Mucosa of stomach (tissue), 1 donor: Measurements from ENCODE around the gene SAA4.
"Not testable (repeated sequence)": the region's sequence is repeated elsewhere in the genome, so short reads cannot be mapped to it uniquely, and the experiment has no call there.

ENCODE experiments used
- H3K27me3 ChIP-seq: one replicate; pipeline ENCODE4 v1.7.0; 2013; ENCODE audit warnings: mild to moderate bottlenecking, low read length; ENCODE audit not compliant: control insufficient read depth, insufficient read depth
- H3K36me3 ChIP-seq: one replicate; pipeline ENCODE4 v1.7.0; 2013; ENCODE audit warnings: low read length; ENCODE audit not compliant: control insufficient read depth, insufficient read depth
- H3K4me1 ChIP-seq: one replicate; pipeline ENCODE4 v1.7.0; 2013; ENCODE audit warnings: mild to moderate bottlenecking, low read length; ENCODE audit not compliant: control insufficient read depth, insufficient read depth
- H3K4me3 ChIP-seq: one replicate; pipeline ENCODE4 v1.7.0; 2013; ENCODE audit warnings: low read length
- H3K9ac ChIP-seq: one replicate; pipeline ENCODE4 v1.7.0; 2013; ENCODE audit warnings: mild to moderate bottlenecking, low read length, moderate library complexity
- H3K9me3 ChIP-seq: one replicate; pipeline ENCODE4 v1.7.0; 2013; ENCODE audit warnings: mild to moderate bottlenecking, low read length, moderate library complexity; ENCODE audit not compliant: control insufficient read depth
- donor health status: Pancreatic carcinoma.

SAA4 gene

GRCh38 chr11:18204220-18204619 lies 32.4 kb downstream of the SAA4 start:
- H3K9ac ChIP-seq = no peak overlapping the region
- H3K27me3 ChIP-seq = peaks cover 20% of the 10 kb centered on the region
- no peak overlapping the region for H3K4me3 ChIP-seq
- H3K9me3 ChIP-seq = no peaks in the 10 kb centered on the region
- no peaks in the 10 kb centered on the region for H3K4me1 ChIP-seq
- no peaks in the 10 kb centered on the region for H3K36me3 ChIP-seq

GRCh38 chr11:18203723-18204122 lies 32.9 kb downstream of the SAA4 start:
- H3K36me3 ChIP-seq = no peaks in the 10 kb centered on the region
- no peaks in the 10 kb centered on the region for H3K9me3 ChIP-seq
- H3K27me3 ChIP-seq = peaks cover 15% of the 10 kb centered on the region
- H3K4me3 ChIP-seq = no peak overlapping the region
- H3K4me1 ChIP-seq = no peaks in the 10 kb centered on the region
- H3K9ac ChIP-seq = no peak overlapping the region

- not testable (repeated sequence) for H3K36me3 ChIP-seq, H3K27me3 ChIP-seq, H3K9me3 ChIP-seq, H3K4me1 ChIP-seq, H3K9ac ChIP-seq, H3K4me3 ChIP-seq
These were observed 38.9 kb downstream of the SAA4 start for GRCh38 chr11:18197738-18198137.

GRCh38 chr11:18196532-18196931 lies 40.1 kb downstream of the SAA4 start:
- Histone ChIP-seq H3K4me3 (no peak overlapping the region), H3K4me1 (no peaks in the 10 kb centered on the region), H3K9ac (no peak overlapping the region), H3K36me3 (no peaks in the 10 kb centered on the region), H3K9me3 (no peaks in the 10 kb centered on the region), H3K27me3 (no peaks in the 10 kb centered on the region)

DNA sequence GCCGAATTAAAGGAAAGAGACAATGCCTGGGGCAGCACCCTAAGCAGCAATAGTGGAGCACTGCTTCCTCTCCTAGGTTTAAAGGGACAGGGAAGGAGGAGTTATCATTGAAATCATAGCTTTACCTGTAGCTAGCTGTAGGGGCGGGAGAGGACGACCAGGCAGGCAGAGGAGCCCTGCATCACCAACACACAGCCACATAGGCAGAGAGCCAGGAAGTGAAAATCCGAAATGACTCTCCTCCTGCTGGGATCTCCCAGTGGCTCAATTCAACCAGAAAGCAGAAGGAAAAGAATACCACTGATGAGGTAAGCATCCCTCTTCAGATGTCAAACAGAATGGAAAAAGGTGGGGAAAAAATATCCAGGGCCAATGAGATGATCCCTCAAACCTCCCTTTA lies 43.6 kb downstream of the SAA4 start:
- no peaks in the 10 kb centered on the region for H3K36me3 ChIP-seq
- H3K9me3 ChIP-seq = no peaks in the 10 kb centered on the region
- no peak overlapping the region for H3K4me3 ChIP-seq
- H3K27me3 ChIP-seq = no peaks in the 10 kb centered on the region
- no peak overlapping the region for H3K9ac ChIP-seq
- no peaks in the 10 kb centered on the region for H3K4me1 ChIP-seq

DNA sequence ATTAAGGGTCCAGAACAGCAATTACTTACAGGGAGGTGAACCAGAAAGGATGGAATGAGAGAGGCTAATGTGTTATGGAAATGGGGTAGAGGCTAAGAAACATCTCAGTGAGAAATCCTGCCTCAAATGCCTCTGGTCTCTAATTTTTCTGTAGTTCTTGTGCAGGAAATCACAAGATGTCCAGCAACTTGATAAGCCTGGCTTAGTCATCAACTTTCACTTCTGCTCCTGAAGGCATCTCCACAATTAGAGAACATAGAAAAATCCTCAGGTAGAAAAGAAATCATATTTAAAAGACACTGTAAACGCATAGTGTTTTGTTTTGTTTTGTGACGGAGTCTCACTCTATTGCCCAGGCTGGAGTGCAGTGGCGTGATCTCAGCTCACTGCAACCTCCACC lies 45.2 kb downstream of the SAA4 start:
- no peaks in the 10 kb centered on the region for H3K4me1 ChIP-seq
- no peaks in the 10 kb centered on the region for H3K36me3 ChIP-seq
- no peak overlapping the region for H3K4me3 ChIP-seq
- H3K27me3 ChIP-seq = no peaks in the 10 kb centered on the region
- H3K9me3 ChIP-seq = no peaks in the 10 kb centered on the region
- no peak overlapping the region for H3K9ac ChIP-seq

GRCh38 chr11:18189476-18190245 lies 46.9 kb downstream of the SAA4 start:
- not testable (repeated sequence) for H3K4me3 ChIP-seq, H3K4me1 ChIP-seq, H3K9ac ChIP-seq, H3K27me3 ChIP-seq, H3K9me3 ChIP-seq, H3K36me3 ChIP-seq

DNA sequence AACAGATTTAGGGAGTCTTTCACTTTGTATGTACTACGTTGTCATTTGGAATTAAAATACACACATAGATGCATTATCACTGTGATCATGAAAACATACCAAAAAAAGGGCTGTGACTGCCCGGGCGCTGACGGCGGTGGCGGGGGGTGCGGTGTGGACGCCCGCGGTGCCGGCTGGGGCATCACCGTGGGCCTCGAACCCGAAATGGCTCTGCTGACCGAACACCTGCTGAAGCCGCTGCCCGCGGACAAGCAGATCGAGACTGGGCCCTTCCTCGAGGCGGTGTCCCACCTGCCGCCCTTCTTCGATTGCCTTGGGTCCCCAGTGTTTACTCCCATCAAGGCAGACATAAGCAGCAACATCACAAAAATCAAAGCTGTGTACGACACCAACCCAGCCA lies 47.8 kb downstream of the SAA4 start:
- H3K9me3 ChIP-seq = no peaks in the 10 kb centered on the region
- H3K36me3 ChIP-seq = no peaks in the 10 kb centered on the region
- H3K4me1 ChIP-seq = no peaks in the 10 kb centered on the region
- H3K27me3 ChIP-seq = no peaks in the 10 kb centered on the region
- no peak overlapping the region for H3K4me3 ChIP-seq
- no peak overlapping the region for H3K9ac ChIP-seq
